ENCODE data around the gene TDRD10.

DNA sequence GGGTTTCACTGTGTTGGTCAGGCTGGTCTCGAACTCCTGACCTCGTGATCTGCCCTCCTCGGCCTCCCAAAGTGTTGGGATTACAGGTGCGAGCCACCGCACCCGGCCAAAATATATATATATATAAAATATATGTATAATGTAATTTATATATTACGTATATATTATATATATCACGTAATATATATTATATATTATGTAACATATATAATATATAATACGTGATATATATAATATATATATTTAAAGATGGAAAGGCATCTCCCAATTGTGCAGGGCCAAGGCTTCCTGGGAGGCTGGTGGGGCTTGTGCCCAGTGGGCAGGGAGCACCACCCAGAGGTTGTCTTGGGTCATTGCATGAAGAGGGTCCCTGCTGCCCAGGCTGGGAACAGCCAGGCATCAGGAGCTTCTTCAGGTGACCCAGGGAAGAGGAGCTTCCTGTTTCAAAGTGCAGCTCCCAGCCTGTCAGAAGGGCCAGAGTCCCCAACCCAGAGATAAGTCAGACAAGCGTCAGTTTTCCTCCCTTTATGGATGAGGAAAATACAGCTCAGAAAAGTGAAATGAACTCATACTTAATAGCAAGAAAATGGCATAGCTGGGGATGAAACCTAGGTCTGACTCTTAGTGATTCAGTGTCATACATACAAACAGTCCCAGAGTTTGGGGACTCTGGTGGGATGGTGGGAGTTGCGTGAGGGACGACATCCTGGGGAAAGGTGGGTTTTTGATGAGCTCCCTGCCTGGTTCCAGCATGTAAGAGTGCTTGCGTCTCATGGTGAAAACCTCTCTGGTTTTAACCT lies 44.4 kb downstream of the TDRD10 start:
- no peak for TF ChIP-seq EZH2 (IDR thresholded peaks at IDR 0.05; ENCODE audit: insufficient read depth, poor library complexity, severe bottlenecking)
- no peak for TF ChIP-seq EZH2phosphoT487 (IDR thresholded peaks at IDR 0.05; ENCODE audit: insufficient read depth, low read depth)

Measured in GM23248 (cell line).